WTC11 (cell line): Measurements from ENCODE around the gene SAMHD1.

Experiments used
- CREM ChIP-seq: sonication (generic); formaldehyde crosslinking; IDR thresholded peaks from 2 replicates; pipeline ENCODE4 v1.8.1; 2022; ENCODE audit warnings: mild to moderate bottlenecking, missing genetic modification reagents, moderate library complexity
- CTCF ChIP-seq: fragments of 200-600 bp; IDR thresholded peaks from 2 replicates; pipeline ENCODE4 v1.8.0; 2022; ENCODE audit warnings: antibody characterized with exemption
- NFATC4 ChIP-seq: fragments of 250-450 bp; sonication (Bioruptor Pico); IDR thresholded peaks from 2 replicates; pipeline ENCODE4 v1.9.0; 2021; ENCODE audit warnings: mild to moderate bottlenecking
- NFE2L1 ChIP-seq: sonication (generic); formaldehyde crosslinking; IDR thresholded peaks from 2 replicates; pipeline ENCODE4 v1.8.1; 2023; ENCODE audit warnings: missing genetic modification reagents
- NR3C1 ChIP-seq: sonication (generic); formaldehyde crosslinking; conservative IDR thresholded peaks from 2 replicates; pipeline ENCODE4 v1.8.1; 2023; ENCODE audit warnings: low read depth, mild to moderate bottlenecking, missing genetic modification reagents

- TF ChIP-seq CTCF (no peak), NR3C1 (CRISPR knock-in tag) (no peak), NFATC4 (CRISPR knock-in tag) (no peak), NFE2L1 (no peak), CREM (no peak)
These were observed 14.1 kb downstream of the SAMHD1 start for GRCh38 chr20:36937402-36937770.
